ENCODE data around the gene PXDN. TPM values are rescaled to one million over a fixed set of nuclear protein-coding genes. Genes with fewer than 3 reads are reported as not detected.

Gene PXDN
- total and polyA plus RNA-seq, 2 of the 4 experiments (the other 2 are of a cell fraction), result 153 to 332 TPM

DNA sequence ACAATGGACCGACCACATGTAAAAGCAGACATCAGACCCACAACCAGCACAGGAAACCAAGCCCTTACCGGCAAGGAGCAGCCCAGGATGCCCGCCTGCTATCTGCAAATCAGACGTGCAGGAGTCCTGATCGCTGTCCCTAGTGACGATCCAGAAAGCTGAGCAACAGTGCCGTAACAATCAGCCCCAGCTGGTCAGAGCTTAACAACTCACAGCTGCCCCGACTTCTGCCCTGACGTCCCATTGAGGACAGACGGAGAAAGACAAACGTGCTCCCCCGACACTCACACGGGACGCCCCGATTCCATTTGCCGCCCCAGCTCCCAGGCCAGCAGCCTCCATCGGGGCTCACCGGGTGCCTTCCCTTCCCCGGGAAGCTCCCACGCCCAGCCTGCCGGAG, 39.8 kb upstream of the PXDN start (continued):
- TF ChIP-seq POLR2A (IDR thresholded peaks at IDR 0.05; ENCODE audit: low read depth, low read length), result no peak
- TF ChIP-seq RCOR1 (IDR thresholded peaks at IDR 0.05; ENCODE audit: insufficient replicate concordance, low read length), result no peak
- TF ChIP-seq NFE2L2 (IDR thresholded peaks at IDR 0.05; ENCODE audit: low read depth, low read length), result no peak

GRCh38 chr2:1782514-1782913, 38.2 kb upstream of the PXDN start:
- H2BK20ac ChIP-seq (ENCODE audit: low read depth, low read length), result no peak overlapping the region
- no peak overlapping the region for H3K56ac ChIP-seq (ENCODE audit: extremely low read depth, insufficient read depth, low read length)
- no peak overlapping the region for H3K18ac ChIP-seq (ENCODE audit: low read depth, low read length)
- no peak overlapping the region for H2AK9ac ChIP-seq (replicated peaks; ENCODE audit: low read depth, low read length, poor library complexity)
- ATAC-seq (ENCODE audit: low read depth) (no peak), DNase-seq (no peak)
- intact Hi-C loops (cut with micrococcal nuclease) (no loop called here), dilution Hi-C loops (cut with HindIII; ENCODE audit: low sequenced_read_pairs, unreplicated experiment) (no loop called here), in situ Hi-C loops (cut with MboI; ENCODE audit: low sequenced_read_pairs) (no loop called here)
- H3K9me3 ChIP-seq (ENCODE audit: control insufficient read depth, insufficient read depth, low read length), result no peaks in the 10 kb centered on the region
- no peaks in the 10 kb centered on the region for H3K36me3 ChIP-seq (ENCODE audit: control insufficient read depth, insufficient read depth, low read length)
- no peak overlapping the region for H3K27ac ChIP-seq (ENCODE audit: insufficient read depth, low read length)
- no peak overlapping the region for H2BK120ac ChIP-seq (ENCODE audit: low read depth, low read length)
- H3K23ac ChIP-seq (ENCODE audit: low read depth, low read length), result no peak overlapping the region
- ChIA-PET POLR2A (ENCODE audit: unreplicated experiment) (no interaction called here), CTCF (interaction anchor here (2.9 kb wide), 1 partner anchor 13 kb away, joined by 9 read pairs; no protein-coding TSS in a partner anchor)
- H3K4ac ChIP-seq (ENCODE audit: low read depth, low read length), result no peak overlapping the region
- no peak overlapping the region for H2AFZ ChIP-seq (replicated peaks; ENCODE audit: low read length, poor library complexity)
- H3K4me1 ChIP-seq (ENCODE audit: control insufficient read depth, insufficient read depth, low read length), result no peaks in the 10 kb centered on the region
- no peak overlapping the region for H4K8ac ChIP-seq (ENCODE audit: low read depth in 2 of 2, low read length in 2 of 2)
- H3K79me1 ChIP-seq (ENCODE audit: low read depth in 1 of 2, low read length in 2 of 2), result no peaks in the 10 kb centered on the region
- no peak overlapping the region for H4K5ac ChIP-seq (ENCODE audit: low read depth, low read length)
- H2AK5ac ChIP-seq (ENCODE audit: low read depth, low read length), result no peak overlapping the region
- no peaks in the 10 kb centered on the region for H4K20me1 ChIP-seq (ENCODE audit: insufficient read depth, low read length)
- no peak overlapping the region for H4K91ac ChIP-seq (ENCODE audit: insufficient read depth, low read depth, low read length)
- WGBS, 2 experiments (ENCODE audit: extremely low coverage in 2 of 2, insufficient read length in 1 of 2), result 96% methylated on average over 10 of the region's 11 CpGs; no CpG with 5 or more reads in 1 of the 2 experiments
- no peaks in the 10 kb centered on the region for H3K9me1 ChIP-seq (ENCODE audit: insufficient read depth, low read length)
- no peak overlapping the region for H2BK15ac ChIP-seq (ENCODE audit: low read depth, low read length)
- no peak overlapping the region for H3K4me3 ChIP-seq (ENCODE audit: insufficient read depth, low read depth, low read length)
- H3K9ac ChIP-seq (ENCODE audit: low read depth, low read length), result no peak overlapping the region
- H3K14ac ChIP-seq (replicated peaks; ENCODE audit: low read depth, low read length), result no peak overlapping the region; the same call in 1 of the 2 replicates
- no peaks in the 10 kb centered on the region; the same call in none of the 2 replicates for H3K27me3 ChIP-seq (ENCODE audit: control insufficient read depth, insufficient read depth, low read length)
- no TSS peak for BruUV-seq (replicated peaks)
- no peak overlapping the region for H3K4me2 ChIP-seq (ENCODE audit: low read depth, low read length)
- no peak overlapping the region for H2BK5ac ChIP-seq (ENCODE audit: low read depth, low read length, poor library complexity, severe bottlenecking)
- TF ChIP-seq FOS (IDR thresholded peaks at IDR 0.05; ENCODE audit: low read depth, low read length) (no peak), CHD1 (IDR thresholded peaks at IDR 0.05; ENCODE audit: low read depth, low read length) (no peak), ELK1 (IDR thresholded peaks at IDR 0.05; ENCODE audit: borderline replicate concordance, low read depth, low read length) (no peak), MAFK (IDR thresholded peaks at IDR 0.05; ENCODE audit: low read depth, low read length) (no peak), RFX5 (IDR thresholded peaks at IDR 0.05; ENCODE audit: low read depth, low read length) (no peak), BHLHE40 (IDR thresholded peaks at IDR 0.05; ENCODE audit: low read depth, low read length) (no peak), RCOR1 (IDR thresholded peaks at IDR 0.05; ENCODE audit: insufficient replicate concordance, low read length) (no peak), CEBPB (IDR thresholded peaks at IDR 0.05; ENCODE audit: low read depth, low read length) (no peak), MAZ (IDR thresholded peaks at IDR 0.05; ENCODE audit: borderline replicate concordance, low read depth, low read length) (no peak), NFE2L2 (IDR thresholded peaks at IDR 0.05; ENCODE audit: low read depth, low read length) (no peak), MXI1 (IDR thresholded peaks at IDR 0.05; ENCODE audit: borderline replicate concordance, low read depth, low read length) (no peak), POLR2A (IDR thresholded peaks at IDR 0.05; ENCODE audit: low read depth, low read length) (no peak), SMC3 (IDR thresholded peaks at IDR 0.05; ENCODE audit: low read depth, low read length) (no peak), RAD21 (IDR thresholded peaks at IDR 0.05; ENCODE audit: low read length) (no peak)
- TF ChIP-seq, protein P1, sequence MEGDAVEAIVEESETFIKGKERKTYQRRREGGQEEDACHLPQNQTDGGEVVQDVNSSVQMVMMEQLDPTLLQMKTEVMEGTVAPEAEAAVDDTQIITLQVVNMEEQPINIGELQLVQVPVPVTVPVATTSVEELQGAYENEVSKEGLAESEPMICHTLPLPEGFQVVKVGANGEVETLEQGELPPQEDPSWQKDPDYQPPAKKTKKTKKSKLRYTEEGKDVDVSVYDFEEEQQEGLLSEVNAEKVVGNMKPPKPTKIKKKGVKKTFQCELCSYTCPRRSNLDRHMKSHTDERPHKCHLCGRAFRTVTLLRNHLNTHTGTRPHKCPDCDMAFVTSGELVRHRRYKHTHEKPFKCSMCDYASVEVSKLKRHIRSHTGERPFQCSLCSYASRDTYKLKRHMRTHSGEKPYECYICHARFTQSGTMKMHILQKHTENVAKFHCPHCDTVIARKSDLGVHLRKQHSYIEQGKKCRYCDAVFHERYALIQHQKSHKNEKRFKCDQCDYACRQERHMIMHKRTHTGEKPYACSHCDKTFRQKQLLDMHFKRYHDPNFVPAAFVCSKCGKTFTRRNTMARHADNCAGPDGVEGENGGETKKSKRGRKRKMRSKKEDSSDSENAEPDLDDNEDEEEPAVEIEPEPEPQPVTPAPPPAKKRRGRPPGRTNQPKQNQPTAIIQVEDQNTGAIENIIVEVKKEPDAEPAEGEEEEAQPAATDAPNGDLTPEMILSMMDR (conservative IDR thresholded peaks at IDR 0.05; ENCODE audit: low read depth, low read length), result no peak
